GM19324 (cell line): ENCODE measurements around the gene CHTF8.

Experiments used
- ATAC-seq: cut with Tn5 transposase; IDR thresholded peaks from one replicate; pipeline ENCODE4 v1.9.1; 2021; ENCODE audit warnings: mild to moderate bottlenecking, moderate library complexity; ENCODE audit not compliant: unreplicated experiment, low FRiP score

CHTF8 gene

DNA sequence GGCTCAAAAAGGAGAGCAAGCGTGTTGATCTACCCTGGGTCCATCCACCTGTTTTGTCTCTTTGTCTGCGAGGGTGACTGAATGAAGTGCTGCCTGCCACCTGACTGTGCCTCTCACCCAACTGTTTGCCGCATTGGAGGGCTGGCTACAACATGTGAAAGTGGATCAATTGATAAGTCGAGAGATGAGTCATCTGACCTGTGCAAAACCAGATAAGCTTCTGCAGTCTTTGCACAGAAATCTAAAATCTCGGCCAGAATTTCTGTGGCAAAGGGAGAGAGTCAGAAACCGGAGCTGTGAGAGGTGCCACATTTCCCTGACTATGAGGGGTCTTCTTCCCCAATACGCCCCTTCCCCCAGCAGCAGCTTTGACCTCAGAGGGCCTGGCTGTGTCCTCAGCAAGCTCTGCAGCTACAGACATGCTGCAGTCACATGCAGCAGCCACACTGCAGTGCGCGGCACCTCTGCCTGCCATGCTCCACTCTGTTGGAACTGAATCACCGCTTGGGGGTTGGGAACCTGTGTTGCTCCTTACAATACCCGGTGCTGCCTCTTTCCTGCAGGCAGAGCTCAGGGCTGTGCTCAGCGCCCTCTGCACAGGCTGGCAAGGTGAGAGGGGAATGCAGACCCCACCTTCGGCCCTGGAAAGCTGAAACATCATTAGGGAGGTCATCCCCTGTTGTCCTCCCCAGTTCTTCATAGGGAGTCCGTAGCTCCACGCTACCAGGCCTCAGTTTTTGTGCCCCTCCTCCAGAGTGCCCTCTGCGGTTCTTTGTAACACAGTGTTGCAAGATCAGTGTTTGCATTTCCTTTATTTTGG, 43.1 kb downstream of the CHTF8 start:
- peak; percentile 54 for ATAC-seq

- ATAC-seq = no peak
These were observed 43.7 kb downstream of the CHTF8 start for GRCh38 chr16:69088684-69089083.

- ATAC-seq = no peak
These were observed 45.2 kb downstream of the CHTF8 start for GRCh38 chr16:69087161-69087581.

- no peak for ATAC-seq
These were observed 47.2 kb downstream of the CHTF8 start for GRCh38 chr16:69085032-69085695.

- no peak for ATAC-seq
These were observed 48.1 kb downstream of the CHTF8 start for GRCh38 chr16:69084289-69084688.

DNA sequence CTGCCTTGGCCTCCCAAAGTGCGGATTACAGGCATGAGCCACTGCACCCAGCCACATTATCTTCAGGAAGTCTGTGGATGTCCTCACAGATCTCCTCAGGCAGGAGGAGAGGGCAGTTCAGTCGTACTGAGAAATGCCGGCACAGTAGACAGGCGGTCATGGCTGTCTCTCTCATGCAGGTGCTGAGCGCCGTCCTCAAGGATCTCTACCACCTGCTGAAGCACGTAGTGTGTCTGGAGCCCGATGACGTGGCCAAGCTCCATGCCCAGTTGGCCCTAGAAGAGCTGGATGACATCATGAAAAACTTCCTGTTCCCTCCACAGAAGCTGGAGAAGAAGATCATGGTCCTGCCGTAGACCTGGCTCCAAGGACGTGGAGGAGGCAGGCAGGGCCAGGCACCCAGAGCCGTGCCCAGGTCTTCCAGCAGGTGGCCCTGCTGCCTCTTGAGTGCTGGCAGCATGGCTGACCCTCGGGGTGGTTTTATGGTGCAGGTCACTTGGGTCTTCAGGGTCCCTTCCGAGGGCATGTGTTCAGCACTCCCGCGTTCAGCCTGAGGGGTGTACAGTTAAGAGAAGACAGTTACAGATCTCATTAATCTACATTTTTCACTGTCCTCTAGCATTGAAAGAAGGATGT, 49.0 kb downstream of the CHTF8 start:
- no peak for ATAC-seq

- no peak for ATAC-seq
These were observed 52.7 kb downstream of the CHTF8 start for GRCh38 chr16:69079697-69080096.

DNA sequence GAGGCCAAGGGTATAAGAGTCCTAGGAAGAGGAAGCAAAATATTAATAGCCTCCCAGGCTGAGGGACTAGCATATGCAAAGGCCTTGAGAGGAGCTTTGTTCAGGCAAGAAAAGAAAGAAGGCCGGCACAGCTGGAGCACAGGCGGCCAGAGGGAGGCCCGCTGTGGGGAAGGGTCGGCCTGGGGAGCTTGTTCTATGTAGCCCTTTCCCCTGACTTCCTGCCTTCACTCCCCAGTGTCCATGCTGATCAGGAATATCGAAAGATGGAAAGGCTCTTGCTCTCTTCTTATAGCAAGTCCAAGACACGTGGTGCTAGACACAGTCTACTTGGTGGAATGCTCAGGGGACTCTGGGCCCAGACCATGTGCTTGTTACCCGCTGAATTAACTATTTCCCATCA, 54.3 kb downstream of the CHTF8 start:
- no peak for ATAC-seq

DNA sequence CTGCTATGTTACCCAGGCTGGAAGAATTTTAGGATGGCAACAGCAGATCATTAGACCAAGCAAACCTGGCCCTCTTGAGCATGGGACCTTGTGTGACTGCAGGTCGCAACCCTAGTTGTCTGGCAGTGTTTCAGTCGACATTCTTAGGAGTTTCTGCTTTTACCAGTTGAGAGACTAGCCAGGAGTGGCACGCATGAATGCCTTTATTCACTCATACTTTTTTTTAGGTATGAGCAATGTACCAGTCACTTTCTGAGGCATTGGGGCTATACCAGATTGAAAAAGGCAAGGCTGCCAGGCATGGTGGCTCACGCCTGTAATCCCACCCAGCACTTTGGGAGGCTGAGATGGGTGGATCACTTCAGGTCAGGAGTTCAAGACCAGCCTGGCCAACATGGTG, 55.1 kb downstream of the CHTF8 start:
- ATAC-seq = no peak

DNA sequence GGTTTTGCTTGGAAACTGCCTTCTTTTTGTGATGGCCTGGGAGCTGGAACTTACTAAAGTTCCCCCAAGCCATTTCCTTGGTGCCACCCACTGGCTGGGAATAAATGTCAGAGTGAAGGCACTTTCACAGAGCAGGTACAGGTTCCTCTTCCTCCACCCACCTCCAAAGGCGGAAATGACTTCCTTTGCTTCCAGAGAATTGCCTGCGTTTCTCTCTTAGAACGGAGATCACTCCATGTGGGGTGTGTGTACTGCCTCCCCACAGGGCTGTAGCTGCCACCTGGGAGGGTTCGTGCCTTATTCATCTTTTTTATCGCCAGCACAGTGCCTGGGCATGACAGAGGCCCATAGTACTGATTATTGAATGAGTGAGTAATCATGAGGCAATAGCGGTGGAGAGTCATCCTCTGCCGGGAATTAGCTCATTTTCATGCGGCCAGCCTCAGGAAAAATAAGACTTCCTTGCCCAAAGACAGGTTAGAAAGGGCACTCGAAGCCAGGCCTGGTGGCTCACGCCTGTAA, 59.1 kb downstream of the CHTF8 start:
- no peak for ATAC-seq

- ATAC-seq = no peak
These were observed 59.8 kb downstream of the CHTF8 start for GRCh38 chr16:69072640-69072974.

GRCh38 chr16:69071036-69071435, 61.4 kb downstream of the CHTF8 start:
- ATAC-seq = no peak

DNA sequence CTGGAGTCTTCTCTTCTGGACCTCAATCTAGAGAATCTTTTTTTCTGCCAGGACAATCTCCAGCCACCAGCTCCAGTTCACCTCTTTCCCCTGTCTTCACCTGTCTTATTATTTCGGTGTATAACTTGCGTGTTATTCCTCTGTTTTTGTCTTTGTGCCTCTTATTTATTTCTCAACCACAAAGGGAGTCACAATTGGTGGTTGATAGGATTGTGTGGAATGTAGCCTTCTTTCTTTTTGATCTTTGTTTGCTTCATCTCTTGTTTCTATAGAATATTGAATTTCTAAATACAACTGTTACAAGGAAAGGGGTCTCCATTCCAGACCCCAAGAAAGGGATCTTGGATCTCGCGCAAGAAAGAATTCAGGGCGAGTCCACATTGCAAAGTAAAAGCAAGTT, 62.9 kb downstream of the CHTF8 start:
- ATAC-seq = no peak
